H9 (cell line): ENCODE data around the gene ART3. TPM values are rescaled to one million over a fixed set of nuclear protein-coding genes. Genes with fewer than 3 reads are reported as not detected.

ENCODE experiments used
- DNase-seq: peaks from one replicate; pipeline ENCODE4 v3.0.0-alpha.2; 2017
- H2AFZ ChIP-seq: one replicate; pipeline ENCODE4 v1.6.1; 2013; ENCODE audit warnings: mild to moderate bottlenecking, low read length, control low read depth, moderate library complexity
- H2AK5ac ChIP-seq: 2 replicates; pipeline ENCODE4 v1.6.1; 2013; ENCODE audit warnings: low read length, control low read depth, mixed read lengths; ENCODE audit not compliant: insufficient read length
- H2BK120ac ChIP-seq: one replicate; pipeline ENCODE4 v1.6.1; 2013; ENCODE audit warnings: low read depth, mild to moderate bottlenecking, low read length, control low read depth, inconsistent platforms; ENCODE audit not compliant: poor library complexity, severe bottlenecking
- H2BK12ac ChIP-seq: 2 replicates; pipeline ENCODE4 v1.6.1; 2013; ENCODE audit warnings: low read length, control low read depth, mixed read lengths, low read depth; ENCODE audit not compliant: insufficient read length
- H2BK15ac ChIP-seq: 2 replicates; pipeline ENCODE4 v1.6.1; 2013; ENCODE audit warnings: low read depth, low read length, control low read depth
- H2BK20ac ChIP-seq: one replicate; pipeline ENCODE4 v1.6.1; 2013; ENCODE audit warnings: low read depth, mild to moderate bottlenecking, low read length, control low read depth, inconsistent platforms; ENCODE audit not compliant: poor library complexity, severe bottlenecking
- H2BK5ac ChIP-seq: 2 replicates; pipeline ENCODE4 v1.6.1; 2013; ENCODE audit warnings: low read length, control low read depth, mixed read lengths; ENCODE audit not compliant: insufficient read length
- H3K14ac ChIP-seq: 2 replicates; pipeline ENCODE4 v1.6.1; 2013; ENCODE audit warnings: low read length, control low read depth; ENCODE audit not compliant: insufficient read depth
- H3K18ac ChIP-seq: 2 replicates; pipeline ENCODE4 v1.6.1; 2013; ENCODE audit warnings: low read depth, mild to moderate bottlenecking, mixed read lengths, low read length, control low read depth; ENCODE audit not compliant: insufficient read length
- H3K23ac ChIP-seq: 2 replicates; pipeline ENCODE4 v1.6.1; 2013; ENCODE audit warnings: low read length, control low read depth, mixed read lengths, low read depth; ENCODE audit not compliant: insufficient read length
- H3K23me2 ChIP-seq: 2 replicates; pipeline ENCODE4 v1.6.1; 2013; ENCODE audit warnings: low read depth, mild to moderate bottlenecking, mixed read lengths, low read length, control low read depth; ENCODE audit not compliant: insufficient read length, poor library complexity, severe bottlenecking
- H3K27ac ChIP-seq: 2 replicates; pipeline ENCODE4 v1.5.1; 2013; ENCODE audit warnings: low read length, control low read depth, mixed read lengths, low read depth; ENCODE audit not compliant: insufficient read length
- H3K27me3 ChIP-seq: 2 replicates; pipeline ENCODE4 v1.6.1; 2013; ENCODE audit warnings: low read length, control low read depth, inconsistent platforms; ENCODE audit not compliant: insufficient read depth
- H3K4ac ChIP-seq: 2 replicates; pipeline ENCODE4 v1.6.1; 2013; ENCODE audit warnings: low read depth, mild to moderate bottlenecking, control low read depth, inconsistent platforms, low read length, moderate library complexity
- H3K4me1 ChIP-seq: 2 replicates; pipeline ENCODE4 v1.6.1; 2013; ENCODE audit warnings: low read length, control low read depth, inconsistent platforms; ENCODE audit not compliant: insufficient read depth
- H3K4me2 ChIP-seq: 2 replicates; pipeline ENCODE4 v1.6.1; 2013; ENCODE audit warnings: low read length, control low read depth, mixed read lengths; ENCODE audit not compliant: insufficient read length, insufficient read depth
- H3K56ac ChIP-seq: 2 replicates; pipeline ENCODE4 v1.6.1; 2013; ENCODE audit warnings: low read depth, mild to moderate bottlenecking, mixed read lengths, low read length, control low read depth; ENCODE audit not compliant: insufficient read length
- H3K79me1 ChIP-seq: 2 replicates; pipeline ENCODE4 v1.6.1; 2013; ENCODE audit warnings: low read depth, mild to moderate bottlenecking, moderate library complexity, low read length, control low read depth, inconsistent platforms; ENCODE audit not compliant: insufficient read depth, poor library complexity, severe bottlenecking
- H3K79me2 ChIP-seq: 2 replicates; pipeline ENCODE4 v1.6.1; 2013; ENCODE audit warnings: low read length, control low read depth, inconsistent platforms; ENCODE audit not compliant: insufficient read depth
- H3K9ac ChIP-seq: 2 replicates; pipeline ENCODE4 v1.6.1; 2013; ENCODE audit warnings: low read length, control low read depth, mixed read lengths; ENCODE audit not compliant: insufficient read length; ENCODE audit errors: extremely low read depth
- H3K9me3 ChIP-seq: one replicate; pipeline ENCODE4 v1.6.1; 2013; ENCODE audit warnings: low read depth, low read length, inconsistent platforms; ENCODE audit not compliant: control insufficient read depth
- H3T11ph ChIP-seq: one replicate; pipeline ENCODE4 v1.6.1; 2013; ENCODE audit warnings: mild to moderate bottlenecking, low read length, control low read depth, inconsistent platforms
- H4K20me1 ChIP-seq: one replicate; pipeline ENCODE4 v1.6.1; 2013; ENCODE audit not compliant: control insufficient read depth, insufficient read length, insufficient read depth
- H4K5ac ChIP-seq: 2 replicates; pipeline ENCODE4 v1.6.1; 2013; ENCODE audit warnings: low read depth, mild to moderate bottlenecking, mixed read lengths, low read length, control low read depth; ENCODE audit not compliant: insufficient read length
- H4K8ac ChIP-seq: replicated peaks from 2 replicates; pipeline ENCODE4 v1.6.1; 2013; ENCODE audit warnings: low read length, control low read depth, mixed read lengths, low read depth; ENCODE audit not compliant: insufficient read length
- H4K91ac ChIP-seq: 2 replicates; pipeline ENCODE4 v1.6.1; 2013; ENCODE audit warnings: low read depth, mild to moderate bottlenecking, moderate library complexity, mixed read lengths, low read length, control low read depth; ENCODE audit not compliant: insufficient read length
- H3K27ac Mint-ChIP-seq, 3 experiments: 2 replicates in 2 of 3; 3 replicates in 1 of 3; pipeline ENCODE4 v1.8.0; 2020 to 2021; ENCODE audit warnings: mixed read lengths in 3 of 3, mild to moderate bottlenecking in 1 of 3, moderate library complexity in 1 of 3
- H3K27me3 Mint-ChIP-seq: 2 replicates; pipeline ENCODE4 v1.8.0; 2021; ENCODE audit warnings: low read depth, mild to moderate bottlenecking, moderate library complexity, mixed read lengths
- H3K36me3 Mint-ChIP-seq, 3 experiments: 2 replicates in 2 of 3; 3 replicates in 1 of 3; pipeline ENCODE4 v1.8.0; 2020 to 2021; ENCODE audit warnings: low read depth in 3 of 3, mixed read lengths in 3 of 3; ENCODE audit not compliant: insufficient read depth in 1 of 3
- H3K4me1 Mint-ChIP-seq, 2 experiments: 2 replicates each; pipeline ENCODE4 v1.8.0; 2020; ENCODE audit warnings: mixed read lengths in 2 of 2
- H3K4me3 Mint-ChIP-seq, 2 experiments: 2 replicates in 1 of 2; 3 replicates in 1 of 2; pipeline ENCODE4 v1.8.0; 2020 to 2021; ENCODE audit warnings: mild to moderate bottlenecking in 2 of 2, mixed read lengths in 2 of 2, moderate library complexity in 1 of 2
- H3K9me3 Mint-ChIP-seq, 2 experiments: 2 replicates in 1 of 2; 3 replicates in 1 of 2; pipeline ENCODE4 v1.8.0; 2020; ENCODE audit warnings: mild to moderate bottlenecking in 2 of 2, mixed read lengths in 2 of 2, moderate library complexity in 1 of 2
- total RNA-seq: library from RNA; stranded (reverse); gene quantifications from 2 replicates; pipeline ENCODE4 v1.2.1, GENCODE V29; 2021
- TF ChIP-seq, protein P1 (sequence below): fragments of 200-600 bp; sonication (generic); conservative IDR thresholded peaks from 3 replicates; pipeline ENCODE4 v1.8.0; 2021; ENCODE audit warnings: antibody characterized with exemption, mild to moderate bottlenecking

Gene ART3
- total RNA-seq, 1 experiment from 2014 or later = 0.74 TPM

- H4K91ac ChIP-seq = no peak overlapping the region
- H3K4me1 Mint-ChIP-seq = peaks cover 16 to 24% of the 10 kb centered on the region in 2 experiments
Observed at GRCh38 chr4:76144546-76144945, 70.0 kb downstream of the ART3 start.

More at GRCh38 chr4:76144546-76144945, 70.0 kb downstream of the ART3 start:
- no peak overlapping the region for H3K14ac ChIP-seq
- no peak overlapping the region for H3K27ac ChIP-seq
- no peak overlapping the region for H4K5ac ChIP-seq
- peaks cover 37 to 54% (median 48%) of the 10 kb centered on the region in 3 experiments for H3K36me3 Mint-ChIP-seq
- H4K8ac ChIP-seq = no peak overlapping the region
- H2BK5ac ChIP-seq = no peak overlapping the region
- H2BK120ac ChIP-seq = no peak overlapping the region
- no peaks in the 10 kb centered on the region for H3K9me3 ChIP-seq
- H3K4me2 ChIP-seq = no peak overlapping the region
- no peaks in the 10 kb centered on the region for H3K27me3 ChIP-seq
- no peak overlapping the region for H2AK5ac ChIP-seq
- H3K4me3 Mint-ChIP-seq = no peak overlapping the region
- no peaks in the 10 kb centered on the region for H4K20me1 ChIP-seq
- H2BK15ac ChIP-seq = no peak overlapping the region
- H3T11ph ChIP-seq = no peak overlapping the region
- no peak overlapping the region for H2AFZ ChIP-seq
- H2BK20ac ChIP-seq = no peak overlapping the region
- no peak overlapping the region for H3K27ac Mint-ChIP-seq
- no peaks in the 10 kb centered on the region for H3K9me3 Mint-ChIP-seq
- peaks cover 29% of the 10 kb centered on the region; the same call in 1 of the 2 replicates for H3K79me2 ChIP-seq
- no peak overlapping the region for H3K4ac ChIP-seq
- peaks cover 10% of the 10 kb centered on the region for H3K23me2 ChIP-seq
- H3K4me1 ChIP-seq = no peaks in the 10 kb centered on the region
- TF ChIP-seq, protein P1, sequence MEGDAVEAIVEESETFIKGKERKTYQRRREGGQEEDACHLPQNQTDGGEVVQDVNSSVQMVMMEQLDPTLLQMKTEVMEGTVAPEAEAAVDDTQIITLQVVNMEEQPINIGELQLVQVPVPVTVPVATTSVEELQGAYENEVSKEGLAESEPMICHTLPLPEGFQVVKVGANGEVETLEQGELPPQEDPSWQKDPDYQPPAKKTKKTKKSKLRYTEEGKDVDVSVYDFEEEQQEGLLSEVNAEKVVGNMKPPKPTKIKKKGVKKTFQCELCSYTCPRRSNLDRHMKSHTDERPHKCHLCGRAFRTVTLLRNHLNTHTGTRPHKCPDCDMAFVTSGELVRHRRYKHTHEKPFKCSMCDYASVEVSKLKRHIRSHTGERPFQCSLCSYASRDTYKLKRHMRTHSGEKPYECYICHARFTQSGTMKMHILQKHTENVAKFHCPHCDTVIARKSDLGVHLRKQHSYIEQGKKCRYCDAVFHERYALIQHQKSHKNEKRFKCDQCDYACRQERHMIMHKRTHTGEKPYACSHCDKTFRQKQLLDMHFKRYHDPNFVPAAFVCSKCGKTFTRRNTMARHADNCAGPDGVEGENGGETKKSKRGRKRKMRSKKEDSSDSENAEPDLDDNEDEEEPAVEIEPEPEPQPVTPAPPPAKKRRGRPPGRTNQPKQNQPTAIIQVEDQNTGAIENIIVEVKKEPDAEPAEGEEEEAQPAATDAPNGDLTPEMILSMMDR = no peak
- peaks cover 3% of the 10 kb centered on the region for H3K79me1 ChIP-seq
- H3K18ac ChIP-seq = no peak overlapping the region
- H3K56ac ChIP-seq = no peak overlapping the region
- H2BK12ac ChIP-seq = no peak overlapping the region
- no peak for DNase-seq
- H3K23ac ChIP-seq = no peak overlapping the region
- no peak overlapping the region for H3K9ac ChIP-seq
- H3K27me3 Mint-ChIP-seq = no peaks in the 10 kb centered on the region
